ENCODE results near the gene DLGAP1.

DNA sequence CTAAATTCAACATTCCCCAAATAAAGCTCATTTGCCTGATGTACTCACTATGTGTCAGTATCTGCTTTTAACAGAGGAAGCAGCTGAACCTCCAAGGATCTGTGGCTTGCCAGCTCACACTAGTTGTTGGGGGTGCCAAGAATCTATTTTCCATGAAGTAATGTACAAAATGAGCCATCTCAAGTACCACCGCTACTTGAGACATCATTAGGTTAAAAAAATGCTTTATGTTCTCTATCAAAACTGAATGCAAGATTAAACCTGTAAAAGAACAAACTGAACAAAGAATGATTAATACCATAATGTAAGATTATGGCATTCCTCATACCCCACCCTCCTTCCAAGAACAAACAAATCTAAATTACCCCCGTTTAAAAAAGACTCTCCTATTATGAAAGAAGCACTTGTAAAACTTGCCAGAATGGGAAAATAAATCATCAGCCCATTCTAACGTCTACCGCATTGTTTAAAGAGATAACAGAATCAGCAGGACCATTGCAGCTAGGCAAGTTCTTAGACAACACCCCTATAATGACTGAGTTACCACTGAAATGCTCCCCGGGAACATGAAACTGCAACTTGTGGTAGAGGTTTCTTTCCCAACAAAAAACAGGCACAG, 471.6 kb downstream of the DLGAP1 start:
- TF ChIP-seq, protein P1, sequence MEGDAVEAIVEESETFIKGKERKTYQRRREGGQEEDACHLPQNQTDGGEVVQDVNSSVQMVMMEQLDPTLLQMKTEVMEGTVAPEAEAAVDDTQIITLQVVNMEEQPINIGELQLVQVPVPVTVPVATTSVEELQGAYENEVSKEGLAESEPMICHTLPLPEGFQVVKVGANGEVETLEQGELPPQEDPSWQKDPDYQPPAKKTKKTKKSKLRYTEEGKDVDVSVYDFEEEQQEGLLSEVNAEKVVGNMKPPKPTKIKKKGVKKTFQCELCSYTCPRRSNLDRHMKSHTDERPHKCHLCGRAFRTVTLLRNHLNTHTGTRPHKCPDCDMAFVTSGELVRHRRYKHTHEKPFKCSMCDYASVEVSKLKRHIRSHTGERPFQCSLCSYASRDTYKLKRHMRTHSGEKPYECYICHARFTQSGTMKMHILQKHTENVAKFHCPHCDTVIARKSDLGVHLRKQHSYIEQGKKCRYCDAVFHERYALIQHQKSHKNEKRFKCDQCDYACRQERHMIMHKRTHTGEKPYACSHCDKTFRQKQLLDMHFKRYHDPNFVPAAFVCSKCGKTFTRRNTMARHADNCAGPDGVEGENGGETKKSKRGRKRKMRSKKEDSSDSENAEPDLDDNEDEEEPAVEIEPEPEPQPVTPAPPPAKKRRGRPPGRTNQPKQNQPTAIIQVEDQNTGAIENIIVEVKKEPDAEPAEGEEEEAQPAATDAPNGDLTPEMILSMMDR (IDR thresholded peaks at IDR 0.05 in 4 of 5, conservative IDR thresholded peaks at IDR 0.05 in 1 of 5), result no peak
- no peak for TF ChIP-seq POLR2A (IDR thresholded peaks at IDR 0.05)
